ENCODE measurements around the gene RHBDD1.

RHBDD1 gene

GRCh38 chr2:226934546-226935201 lies 98.8 kb downstream of the RHBDD1 start:
- Histone ChIP-seq H3K36me3 (ENCODE audit: control insufficient read depth, insufficient read depth, low read length) (no peaks in the 10 kb centered on the region), H3K9me3 (ENCODE audit: control insufficient read depth, low read length) (no peaks in the 10 kb centered on the region), H3K4me1 (no peaks in the 10 kb centered on the region), H3K9ac (no peak overlapping the region), H3K4me2 (ENCODE audit: low read length) (no peak overlapping the region), H3K4me3 (ENCODE audit: low read depth, low read length) (no peak overlapping the region), H3K27ac (no peak overlapping the region), H3K27me3 (ENCODE audit: control insufficient read depth, insufficient read depth, low read length) (no peaks in the 10 kb centered on the region), H3K79me2 (no peaks in the 10 kb centered on the region), H2AFZ (no peak overlapping the region)
- TF ChIP-seq, protein P1, sequence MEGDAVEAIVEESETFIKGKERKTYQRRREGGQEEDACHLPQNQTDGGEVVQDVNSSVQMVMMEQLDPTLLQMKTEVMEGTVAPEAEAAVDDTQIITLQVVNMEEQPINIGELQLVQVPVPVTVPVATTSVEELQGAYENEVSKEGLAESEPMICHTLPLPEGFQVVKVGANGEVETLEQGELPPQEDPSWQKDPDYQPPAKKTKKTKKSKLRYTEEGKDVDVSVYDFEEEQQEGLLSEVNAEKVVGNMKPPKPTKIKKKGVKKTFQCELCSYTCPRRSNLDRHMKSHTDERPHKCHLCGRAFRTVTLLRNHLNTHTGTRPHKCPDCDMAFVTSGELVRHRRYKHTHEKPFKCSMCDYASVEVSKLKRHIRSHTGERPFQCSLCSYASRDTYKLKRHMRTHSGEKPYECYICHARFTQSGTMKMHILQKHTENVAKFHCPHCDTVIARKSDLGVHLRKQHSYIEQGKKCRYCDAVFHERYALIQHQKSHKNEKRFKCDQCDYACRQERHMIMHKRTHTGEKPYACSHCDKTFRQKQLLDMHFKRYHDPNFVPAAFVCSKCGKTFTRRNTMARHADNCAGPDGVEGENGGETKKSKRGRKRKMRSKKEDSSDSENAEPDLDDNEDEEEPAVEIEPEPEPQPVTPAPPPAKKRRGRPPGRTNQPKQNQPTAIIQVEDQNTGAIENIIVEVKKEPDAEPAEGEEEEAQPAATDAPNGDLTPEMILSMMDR (IDR thresholded peaks at IDR 0.05), result no peak

DNA sequence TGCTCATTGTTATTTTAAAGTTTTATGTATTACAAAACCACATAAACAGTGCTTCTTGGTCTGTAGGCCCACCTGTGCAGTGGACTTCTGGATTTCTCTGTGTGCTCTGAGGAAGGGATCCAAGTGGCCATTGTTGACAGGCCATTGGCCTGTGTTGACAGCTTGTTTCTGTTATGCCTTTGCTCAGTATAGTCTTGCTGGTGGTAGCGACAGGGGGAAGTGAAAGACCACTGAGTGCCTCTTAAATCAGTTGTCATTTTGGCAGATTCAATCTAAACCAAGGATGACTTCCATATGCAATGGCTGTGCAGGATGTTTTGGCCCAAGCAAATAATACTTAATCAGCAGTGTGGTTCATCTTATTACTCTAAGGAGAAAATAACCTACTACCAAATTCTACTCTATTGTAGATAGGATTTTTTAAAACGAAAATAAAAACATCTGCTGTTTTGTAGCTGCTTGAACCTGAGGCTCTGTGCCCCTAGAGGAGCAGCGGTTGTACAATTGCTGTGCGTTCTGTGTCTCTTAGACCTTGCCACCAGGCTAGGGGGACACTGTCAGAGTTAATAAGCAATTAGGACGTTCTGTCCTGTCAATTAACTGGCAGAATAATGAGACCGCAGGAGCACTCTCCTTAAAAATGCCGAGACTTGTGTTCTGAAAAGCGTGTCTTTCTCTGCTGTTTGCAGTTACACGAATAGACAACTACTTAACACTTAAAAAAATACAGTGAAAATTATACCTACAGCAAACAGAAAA lies 108.2 kb downstream of the RHBDD1 start:
- H3K27me3 ChIP-seq (ENCODE audit: control insufficient read depth, insufficient read depth, low read length), result no peaks in the 10 kb centered on the region
- no peak overlapping the region for H3K27ac ChIP-seq
- no peak overlapping the region for H3K4me2 ChIP-seq (ENCODE audit: low read length)
- no peaks in the 10 kb centered on the region for H3K9me3 ChIP-seq (ENCODE audit: control insufficient read depth, low read length)
- no peak overlapping the region for H2AFZ ChIP-seq
- no peaks in the 10 kb centered on the region for H3K36me3 ChIP-seq (ENCODE audit: control insufficient read depth, insufficient read depth, low read length)
- no peaks in the 10 kb centered on the region for H3K4me1 ChIP-seq
- TF ChIP-seq, protein P1 (IDR thresholded peaks at IDR 0.05), result no peak
- no peak overlapping the region for H3K4me3 ChIP-seq (ENCODE audit: low read depth, low read length)
- H3K79me2 ChIP-seq, result no peaks in the 10 kb centered on the region
- no peak overlapping the region for H3K9ac ChIP-seq

DNA sequence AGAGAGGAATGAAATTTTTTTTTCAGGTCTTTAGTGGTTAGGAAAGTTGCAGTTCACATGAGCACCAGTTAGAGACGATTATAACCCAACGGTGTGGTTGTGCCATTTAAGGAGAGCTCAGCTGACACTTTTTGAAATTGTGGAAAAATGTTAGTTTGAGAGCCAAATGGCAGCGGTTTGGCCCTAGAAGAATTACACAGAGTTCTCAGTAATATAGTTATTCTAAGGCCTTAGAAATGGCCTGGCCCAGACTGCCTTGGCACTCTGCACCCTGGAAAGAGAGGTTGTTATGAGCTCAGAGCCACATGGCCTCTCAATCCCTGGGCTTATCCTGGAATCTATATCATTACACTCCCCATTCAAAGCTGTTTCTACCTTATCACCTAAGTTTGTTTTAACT lies 117.4 kb downstream of the RHBDD1 start:
- no peak overlapping the region for H3K4me3 ChIP-seq (ENCODE audit: low read depth, low read length)
- no peaks in the 10 kb centered on the region for H3K36me3 ChIP-seq (ENCODE audit: control insufficient read depth, insufficient read depth, low read length)
- H3K27me3 ChIP-seq (ENCODE audit: control insufficient read depth, insufficient read depth, low read length), result no peaks in the 10 kb centered on the region
- peaks cover 3% of the 10 kb centered on the region for H3K4me1 ChIP-seq
- no peak overlapping the region for H2AFZ ChIP-seq
- H3K27ac ChIP-seq, result no peak overlapping the region
- no peak overlapping the region for H3K4me2 ChIP-seq (ENCODE audit: low read length)
- TF ChIP-seq, protein P1 (IDR thresholded peaks at IDR 0.05), result no peak
- H3K79me2 ChIP-seq, result no peaks in the 10 kb centered on the region
- no peaks in the 10 kb centered on the region for H3K9me3 ChIP-seq (ENCODE audit: control insufficient read depth, low read length)
- H3K9ac ChIP-seq, result no peak overlapping the region

GRCh38 chr2:226953826-226954225 lies 118.0 kb downstream of the RHBDD1 start:
- no peaks in the 10 kb centered on the region for H3K9me3 ChIP-seq (ENCODE audit: control insufficient read depth, low read length)
- H3K4me2 ChIP-seq (ENCODE audit: low read length), result no peak overlapping the region
- TF ChIP-seq, protein P1 (IDR thresholded peaks at IDR 0.05), result no peak
- no peak overlapping the region for H2AFZ ChIP-seq
- no peaks in the 10 kb centered on the region for H3K36me3 ChIP-seq (ENCODE audit: control insufficient read depth, insufficient read depth, low read length)
- H3K4me1 ChIP-seq, result peaks cover 3% of the 10 kb centered on the region
- no peak overlapping the region for H3K9ac ChIP-seq
- peaks cover under 1% of the 10 kb centered on the region for H3K79me2 ChIP-seq
- no peaks in the 10 kb centered on the region for H3K27me3 ChIP-seq (ENCODE audit: control insufficient read depth, insufficient read depth, low read length)
- no peak overlapping the region for H3K4me3 ChIP-seq (ENCODE audit: low read depth, low read length)
- no peak overlapping the region for H3K27ac ChIP-seq
